NCI-H1930 (cell line): ENCODE measurements around the gene AKIRIN2.

Source experiments
- DNase-seq, 2 experiments: peaks; one replicate each; lab custom pipeline; 2025; lab: John Stamatoyannopoulos, UW

AKIRIN2 gene

GRCh38 chr6:87654875-87655454, 47.1 kb downstream of the AKIRIN2 start:
- DNase-seq, result no peak

GRCh38 chr6:87654122-87654521, 47.9 kb downstream of the AKIRIN2 start:
- DNase-seq, result no peak

DNA sequence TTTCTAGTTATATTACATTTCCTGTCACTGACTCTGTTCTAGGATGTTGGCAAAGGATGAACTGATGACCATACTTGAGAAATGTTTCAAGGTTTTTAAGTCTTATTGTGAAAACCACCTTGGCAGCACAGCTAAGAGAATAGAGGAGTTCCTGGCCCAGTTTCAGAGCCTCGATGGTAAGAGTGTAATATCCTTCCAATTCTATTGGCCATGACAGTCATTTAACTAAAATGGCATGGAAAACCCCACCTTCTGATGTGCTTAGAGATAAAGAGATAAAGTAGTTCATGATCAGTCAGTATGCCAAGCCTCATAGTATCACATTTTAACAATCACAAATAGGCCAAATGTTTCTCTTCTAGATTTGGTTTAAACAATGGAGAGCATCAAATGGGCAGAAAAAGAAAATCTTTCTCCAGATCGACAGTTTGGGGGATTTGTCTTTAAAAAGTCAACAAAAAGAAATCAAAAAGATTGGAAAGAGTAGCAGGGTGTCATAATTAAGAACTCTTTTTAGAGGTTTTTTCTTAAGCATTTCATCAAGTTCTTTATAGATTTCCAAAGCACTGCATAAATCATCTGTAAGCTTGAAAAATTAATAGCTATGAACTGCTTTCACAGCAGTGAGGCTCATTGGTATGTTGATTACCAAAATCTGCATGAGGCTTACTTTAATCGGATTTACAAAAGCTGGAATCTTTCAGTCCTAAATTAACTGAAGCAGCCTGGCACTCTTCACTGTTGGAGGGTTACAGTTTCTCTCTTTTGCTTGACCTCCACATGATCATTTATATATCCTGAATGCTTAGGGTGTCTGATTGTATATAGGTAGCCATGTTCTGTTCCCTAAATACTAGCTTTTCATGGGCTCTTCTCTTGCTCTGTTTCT, 48.7 kb downstream of the AKIRIN2 start:
- DNase-seq, result no peak

GRCh38 chr6:87645080-87645479, 57.0 kb downstream of the AKIRIN2 start:
- no peak for DNase-seq

DNA sequence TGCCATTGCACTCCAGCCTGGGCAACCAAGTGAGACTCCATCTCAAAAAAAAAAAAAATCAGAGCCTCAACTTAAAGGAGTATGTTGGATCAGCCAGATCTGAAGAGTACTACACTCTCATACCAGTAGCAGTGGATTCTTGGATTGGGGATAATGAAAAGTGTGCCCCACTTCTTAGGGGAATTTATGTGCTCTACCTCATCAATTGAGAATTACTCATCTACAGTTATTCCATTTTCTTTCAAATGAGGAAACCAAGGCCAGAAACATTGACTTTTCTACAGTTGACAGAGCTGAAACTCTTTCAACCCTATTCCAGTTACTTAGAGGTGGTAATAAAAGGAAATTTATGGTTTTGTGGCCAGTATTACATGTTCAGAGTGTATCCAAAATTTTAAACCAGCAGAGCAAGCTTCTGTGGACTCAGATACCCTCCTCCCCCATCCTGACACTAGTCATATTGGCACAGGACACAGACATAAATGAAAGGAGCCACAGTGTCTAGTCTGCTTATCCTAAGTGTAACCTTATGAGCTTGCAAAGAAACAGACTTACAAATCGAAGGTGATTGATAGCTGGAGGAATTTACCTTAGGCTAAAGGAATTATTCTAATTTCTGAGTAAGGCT, 60.9 kb downstream of the AKIRIN2 start:
- DNase-seq, result no peak

DNA sequence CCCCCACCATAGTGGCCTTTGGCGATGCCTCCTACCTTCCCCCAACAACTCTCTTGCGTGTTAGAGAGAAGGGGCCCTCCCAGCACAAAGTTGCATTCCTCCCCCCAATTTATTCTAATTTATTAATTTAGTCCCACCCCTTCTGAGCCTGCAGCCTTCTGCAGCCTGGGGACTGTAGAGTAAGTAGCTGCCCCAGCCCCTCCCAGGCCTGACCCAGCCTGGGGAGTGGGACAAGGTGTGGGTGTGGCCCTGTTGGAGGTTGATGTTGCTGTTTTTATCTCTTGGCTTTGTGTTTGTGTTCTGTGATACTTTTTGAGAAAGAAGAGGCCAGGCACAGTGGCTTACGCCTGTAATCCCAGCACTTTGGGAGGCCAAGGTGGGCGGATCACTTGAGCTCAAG, 62.7 kb downstream of the AKIRIN2 start:
- DNase-seq, result no peak

DNA sequence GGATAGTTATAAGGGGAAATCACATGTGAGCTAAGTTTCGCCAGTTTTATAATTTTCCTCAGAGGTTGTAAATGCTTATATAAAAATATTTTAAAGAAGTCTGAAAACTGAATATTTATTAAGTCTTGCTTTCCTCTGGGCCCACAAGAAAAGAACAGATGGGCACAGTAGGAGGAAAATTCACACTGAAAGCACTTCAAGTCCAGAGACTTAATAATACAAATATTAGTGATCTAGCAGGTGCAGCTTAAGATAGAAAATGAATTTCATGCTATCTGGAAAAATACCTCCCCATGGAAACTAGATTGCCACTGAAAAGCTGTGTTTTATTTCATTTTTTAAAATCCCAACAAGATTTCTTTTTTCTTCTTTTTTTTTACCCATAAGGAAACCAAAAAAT, 64.9 kb downstream of the AKIRIN2 start:
- no peak for DNase-seq

DNA sequence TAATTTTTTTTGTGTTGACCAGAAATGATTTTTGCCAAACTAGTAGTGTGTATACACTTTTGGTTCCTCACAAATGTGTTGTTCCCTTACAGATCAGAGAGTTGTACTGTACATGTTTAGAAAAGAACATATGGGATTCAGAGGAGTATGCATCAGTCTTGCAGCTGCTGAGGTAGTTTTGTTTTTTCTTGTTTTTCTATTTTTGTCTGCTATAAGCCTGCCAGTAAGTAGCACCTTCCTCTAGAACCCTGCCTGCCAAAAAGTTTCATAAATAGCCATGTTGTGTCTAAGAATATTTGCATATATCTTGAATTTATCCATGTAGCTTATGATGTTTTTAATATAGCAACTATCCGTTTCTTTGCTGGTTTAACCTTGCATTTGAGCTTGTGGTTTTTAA, 65.7 kb downstream of the AKIRIN2 start:
- no peak for DNase-seq

- no peak for DNase-seq
These were observed 68.2 kb downstream of the AKIRIN2 start for GRCh38 chr6:87633851-87634250.

GRCh38 chr6:87630746-87631145, 71.3 kb downstream of the AKIRIN2 start:
- no peak for DNase-seq

- DNase-seq, result no peak
These were observed 73.2 kb downstream of the AKIRIN2 start for GRCh38 chr6:87628881-87629280.

DNA sequence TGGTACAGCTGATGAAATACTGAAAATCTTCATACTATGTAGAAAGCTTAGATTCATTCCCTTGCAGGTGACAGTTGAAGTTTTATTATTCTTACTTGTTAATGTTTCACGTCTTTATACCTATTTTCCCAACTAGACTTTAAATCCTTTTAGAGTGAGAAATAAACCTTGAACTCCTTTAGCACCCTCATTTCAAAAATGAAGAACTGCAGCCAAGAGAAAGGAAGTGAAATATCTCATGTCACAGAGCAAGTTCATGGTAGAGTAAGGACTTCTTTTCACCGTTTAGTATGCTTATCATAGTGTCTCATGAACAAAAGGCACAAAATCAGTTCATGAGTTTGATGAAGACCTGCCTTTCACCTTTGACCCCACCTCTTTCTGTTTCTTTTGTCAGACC, 73.6 kb downstream of the AKIRIN2 start:
- DNase-seq, result no peak
